Heart left ventricle (tissue), 13 donors: ENCODE measurements around the gene MARK3.

ENCODE experiments used
- CTCF ChIP-seq, 12 donors: fragments of 200-600 bp; sonication (generic) in 4 of 12; IDR thresholded peaks; one replicate each; pipeline versions ENCODE4 v1.5.0 to v1.8.0; 2018 to 2022; ENCODE audit warnings: antibody characterized with exemption in 12 of 12, mild to moderate bottlenecking in 5 of 12
- POLR2A ChIP-seq, 2 donors: fragments of 450-650 bp; IDR thresholded peaks; one replicate each; pipeline ENCODE4 v1.6.1; 2017; ENCODE audit warnings: antibody characterized with exemption in 2 of 2, mild to moderate bottlenecking in 2 of 2, moderate library complexity in 2 of 2
- donor health status: ischemic (EF 13 %, LVEDD 7.1; RV severe dilation, severe dysfunction).
- donor health status: DM: no; HTN: yes; CAD: no.
- donor health status: DM: no; HTN: no; CAD: no.
- donor health status: ischemic (EF 25% LVEDD 6.9; RV normal size, moderate dysfunction).
- donor health status: ischemic (EF 25% LVEDD 5.7; RV mildly dilated, moderate dysfunction).
- donor health status: ischemic (EF 35%, LVEDD 5.7; RV mildly dilated, moderate dysfunction).
- donor health status: nonischemic (EF 11% LVEDD 7.7; RV severe dilation, severe dysfunction).
- donor health status: DM: yes; HTN: yes; CAD: no.
- donor health status: PGD.
- donor health status: ischemic (EF 29% LVEDD 5.4; RV normal size, mild dysfunction).
- donor health status: nonischemic (EF 23%, LVEDD 6.1; RV moderate dilation, normal function).

- TF ChIP-seq CTCF (IDR thresholded peaks at IDR 0.05), result no peak
- no peak for TF ChIP-seq POLR2A (IDR thresholded peaks at IDR 0.05)
These were observed 142.4 kb downstream of the MARK3 start for GRCh38 chr14:103527408-103528145.
